GM19467 (cell line): ENCODE measurements around the gene IGFL3.
"Not testable (repeated sequence)": the region's sequence is repeated elsewhere in the genome, so short reads cannot be mapped to it uniquely, and the experiment has no call there.

Experiments used
- ATAC-seq: cut with Tn5 transposase; IDR thresholded peaks from one replicate; pipeline ENCODE4 v1.9.1; 2021; ENCODE audit warnings: mild to moderate bottlenecking, moderate library complexity; ENCODE audit not compliant: unreplicated experiment

IGFL3 gene

DNA sequence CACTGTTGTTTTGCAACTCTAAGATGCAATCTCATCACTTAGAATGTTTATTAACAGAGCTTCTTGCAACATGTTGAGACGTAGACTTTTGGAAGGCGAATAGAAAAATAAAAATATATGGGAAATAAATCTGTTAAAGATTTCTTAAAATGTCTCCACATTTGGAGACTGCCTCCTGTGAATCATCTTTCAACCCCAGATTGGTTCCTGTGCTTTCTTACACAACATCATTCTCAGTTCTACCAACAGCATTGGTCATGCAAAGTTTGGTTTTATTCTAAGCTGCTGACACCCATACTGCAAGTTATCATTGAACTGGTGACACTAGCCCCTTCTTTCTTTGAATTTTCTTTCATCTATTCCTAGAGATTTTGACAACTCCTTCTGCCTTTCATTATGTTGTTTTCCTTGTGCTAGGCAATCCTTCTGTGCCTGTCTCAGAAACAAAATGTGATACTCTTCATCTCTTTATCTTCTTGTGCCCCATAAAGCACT is 1.6 kb upstream of the IGFL3 start:
- no peak for ATAC-seq

DNA sequence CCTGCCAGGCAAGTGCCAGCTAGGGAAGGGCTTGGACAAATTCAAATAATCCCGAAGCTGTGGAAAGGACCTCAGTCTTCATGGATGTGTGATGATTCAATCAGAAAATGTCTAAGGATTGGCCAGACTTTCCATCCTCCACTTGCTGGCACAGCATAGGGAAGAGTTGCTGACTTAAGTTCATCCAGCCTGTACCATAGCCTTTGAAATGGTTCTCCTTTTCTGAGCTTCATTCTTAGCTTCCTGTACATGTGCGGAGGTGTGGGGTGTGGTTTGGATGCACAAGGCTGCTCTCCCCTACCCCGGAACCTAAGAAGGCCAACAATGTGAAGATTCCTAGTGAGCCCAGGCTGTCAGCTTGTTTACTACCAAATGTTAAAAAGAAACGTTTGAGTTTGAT is 959 bp upstream of the IGFL3 start:
- no peak for ATAC-seq

DNA sequence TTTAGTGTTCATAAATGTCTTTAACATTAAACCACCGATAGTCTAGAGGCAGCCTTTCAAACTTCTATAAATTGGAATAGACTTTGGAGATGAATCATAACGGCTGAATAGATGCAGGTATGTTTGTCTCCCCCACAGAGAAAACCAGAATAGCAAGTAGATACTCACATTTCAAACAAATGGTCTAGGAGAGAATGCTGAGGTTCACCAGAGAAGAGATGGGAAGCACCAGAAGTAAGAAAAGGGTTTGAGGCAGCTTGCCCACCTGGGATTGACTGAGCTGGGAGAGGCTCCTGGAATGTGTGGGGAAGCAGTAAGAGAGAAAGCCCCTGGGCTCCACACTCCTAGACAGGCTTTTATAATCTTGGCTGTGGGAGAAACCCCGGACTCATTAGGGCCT is 6.4 kb downstream of the IGFL3 start:
- no peak for ATAC-seq

DNA sequence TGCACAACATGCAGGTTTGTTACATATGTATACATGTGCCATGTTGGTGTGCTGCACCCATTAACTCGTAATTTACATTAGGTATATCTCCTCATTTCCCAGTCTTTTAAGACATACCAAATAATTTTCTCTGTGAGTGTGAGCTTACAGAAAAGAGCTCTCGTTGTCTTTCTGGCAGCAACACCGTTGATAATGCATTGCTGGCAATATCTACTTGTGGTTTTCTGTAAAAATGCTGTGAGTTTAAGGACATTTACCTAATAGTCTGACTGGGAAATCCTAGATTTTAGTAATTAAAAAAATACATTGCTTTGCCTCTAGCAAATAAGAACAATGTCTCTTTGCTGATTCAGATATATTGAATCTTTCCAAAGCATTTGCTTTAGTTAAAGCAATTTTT is 8.4 kb downstream of the IGFL3 start:
- no peak for ATAC-seq

DNA sequence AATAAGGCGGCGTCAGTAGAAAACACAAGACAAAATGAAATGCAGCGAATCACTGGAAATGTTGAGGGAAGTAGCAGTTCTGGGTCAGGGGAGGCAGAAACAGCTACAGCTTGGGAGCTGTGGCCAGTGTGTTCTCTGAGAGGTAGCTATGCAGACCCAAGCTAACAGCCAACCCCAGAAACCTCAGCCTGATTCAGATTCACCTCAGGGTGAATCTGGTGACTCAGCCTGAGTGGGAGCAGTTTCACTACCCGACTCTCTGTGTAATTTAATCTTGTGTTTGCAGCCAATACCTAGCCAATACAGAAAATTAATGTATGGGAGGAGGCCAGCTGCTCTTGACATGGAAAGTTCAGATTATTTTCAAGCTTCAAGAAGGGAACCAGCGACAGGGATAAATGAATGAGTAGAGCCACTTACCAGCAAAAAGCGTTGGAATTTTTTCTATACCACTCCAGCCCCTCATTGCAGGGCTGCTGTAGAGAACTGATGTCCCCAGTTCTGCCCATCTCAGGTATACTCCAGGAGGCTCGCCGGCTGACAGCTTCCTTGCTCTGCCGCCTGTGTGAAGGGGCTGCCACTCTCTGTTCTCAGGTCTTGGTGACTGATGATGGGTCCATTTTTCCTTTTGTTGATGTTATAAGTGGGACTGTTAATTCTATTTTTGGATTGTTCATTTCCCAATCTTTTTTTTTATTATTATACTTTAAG is 8.9 kb downstream of the IGFL3 start:
- ATAC-seq = no peak

DNA sequence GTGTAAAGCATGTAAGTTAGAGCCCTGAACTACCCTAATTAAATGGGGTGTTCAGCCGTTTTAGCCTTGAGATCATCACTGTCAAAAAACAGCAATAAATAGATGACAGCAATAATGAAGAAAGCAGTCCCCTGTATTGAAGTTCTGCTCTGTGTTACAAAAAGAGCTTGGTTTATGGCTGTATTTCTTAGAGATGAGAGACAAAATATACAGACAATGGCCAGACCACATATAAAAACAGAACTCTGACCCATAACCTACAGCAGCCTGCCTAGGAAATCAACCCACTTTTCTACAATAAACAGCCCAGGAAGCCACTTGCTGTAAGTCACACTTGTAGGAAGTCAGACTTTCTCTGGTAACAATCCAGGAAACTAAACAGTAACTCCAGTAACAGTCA is 10.8 kb downstream of the IGFL3 start:
- ATAC-seq = no peak

DNA sequence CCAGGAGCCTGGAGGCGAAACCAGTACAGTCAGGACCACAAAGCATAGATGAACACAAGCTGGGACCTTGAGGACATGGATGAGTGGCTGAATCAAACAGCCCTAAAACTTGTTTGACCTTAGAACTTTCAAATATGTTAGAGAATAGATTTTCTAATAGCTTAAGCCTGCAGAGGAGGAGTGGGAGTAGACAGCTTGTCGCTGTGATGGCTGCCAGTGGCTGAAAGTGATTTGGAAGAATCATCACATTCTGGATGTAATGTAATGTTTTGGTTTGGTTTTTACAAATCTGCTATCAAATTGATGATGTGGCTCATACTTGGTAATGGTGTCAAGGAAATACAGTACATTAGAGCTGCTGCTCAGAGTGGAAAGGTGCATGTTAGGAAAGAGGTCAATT is 12.0 kb downstream of the IGFL3 start:
- ATAC-seq = no peak

DNA sequence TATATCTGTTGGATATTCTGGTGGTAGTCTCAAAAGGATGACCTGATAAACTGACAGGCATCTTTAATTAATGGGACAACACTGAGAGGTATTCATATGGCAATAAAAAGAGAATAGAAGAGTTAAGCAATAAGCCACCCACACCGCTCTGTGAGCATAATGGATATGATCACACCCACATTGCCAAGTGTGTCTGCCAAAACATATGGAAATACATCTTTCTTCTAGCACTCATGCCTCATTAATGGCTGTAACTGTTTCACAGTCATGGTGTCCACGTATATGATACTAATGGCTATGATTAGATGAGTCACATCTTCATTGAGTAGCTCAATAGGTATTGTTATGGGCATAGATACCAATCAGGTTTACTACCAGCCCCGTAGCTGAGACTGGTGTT is 13.1 kb downstream of the IGFL3 start:
- no peak for ATAC-seq

DNA sequence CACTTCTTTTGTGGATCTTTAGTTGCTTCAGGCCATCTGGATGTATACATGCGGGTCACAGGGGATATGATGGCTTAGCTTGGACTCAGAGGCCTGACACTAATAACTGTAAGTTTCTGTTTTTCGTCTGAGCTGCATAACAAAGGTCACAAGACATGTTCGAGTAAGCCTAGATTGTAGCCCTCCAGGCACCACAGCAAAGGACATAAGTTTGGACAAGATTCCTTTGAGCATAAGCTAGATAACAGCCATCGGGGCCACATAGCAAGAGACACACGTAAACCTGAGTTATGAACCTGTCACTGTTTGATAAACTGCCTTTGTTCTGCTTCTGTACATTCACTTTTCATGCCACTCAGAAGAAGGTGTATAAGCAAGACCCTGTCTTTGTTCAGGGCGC is 14.6 kb downstream of the IGFL3 start:
- no peak for ATAC-seq

DNA sequence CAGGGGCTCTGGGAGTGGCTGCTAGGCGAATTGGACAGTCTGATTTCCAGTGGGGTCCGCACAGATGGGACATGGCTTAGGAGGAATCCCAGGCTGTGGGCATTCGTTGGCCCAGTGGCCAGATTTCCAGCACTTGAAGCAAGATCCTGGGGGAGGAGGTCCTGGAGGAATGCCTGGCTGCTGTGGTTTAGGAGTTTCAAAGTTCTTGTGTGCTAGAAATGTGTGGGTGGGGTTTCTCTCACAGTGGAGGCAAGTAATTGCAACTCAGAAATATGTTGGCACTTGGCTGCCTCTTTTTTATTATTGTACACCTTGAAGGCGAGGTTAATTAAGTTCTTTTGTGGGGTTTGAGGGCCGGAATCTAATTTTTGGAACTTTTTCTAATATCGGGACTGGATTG is 17.1 kb downstream of the IGFL3 start:
- no peak for ATAC-seq

DNA sequence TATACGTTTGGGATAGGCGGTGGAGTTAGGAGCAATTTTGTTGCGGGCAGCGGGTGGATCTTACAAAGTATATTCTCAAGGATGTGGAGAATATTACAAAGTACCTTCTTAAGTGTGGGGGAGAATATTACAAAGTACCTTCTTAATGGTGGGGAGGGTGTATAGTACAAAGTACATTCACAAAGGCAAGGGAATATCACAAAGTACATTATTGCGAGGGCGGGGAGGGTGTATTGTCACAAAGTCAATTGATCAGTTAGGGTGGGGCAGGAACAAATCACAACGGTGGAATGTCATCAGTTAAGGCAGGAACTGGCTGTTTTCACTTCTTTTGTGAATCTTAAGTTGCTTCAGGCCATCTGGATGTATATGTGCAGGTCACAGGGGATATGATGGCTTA is 22.2 kb downstream of the IGFL3 start:
- ATAC-seq = not testable (repeated sequence)

DNA sequence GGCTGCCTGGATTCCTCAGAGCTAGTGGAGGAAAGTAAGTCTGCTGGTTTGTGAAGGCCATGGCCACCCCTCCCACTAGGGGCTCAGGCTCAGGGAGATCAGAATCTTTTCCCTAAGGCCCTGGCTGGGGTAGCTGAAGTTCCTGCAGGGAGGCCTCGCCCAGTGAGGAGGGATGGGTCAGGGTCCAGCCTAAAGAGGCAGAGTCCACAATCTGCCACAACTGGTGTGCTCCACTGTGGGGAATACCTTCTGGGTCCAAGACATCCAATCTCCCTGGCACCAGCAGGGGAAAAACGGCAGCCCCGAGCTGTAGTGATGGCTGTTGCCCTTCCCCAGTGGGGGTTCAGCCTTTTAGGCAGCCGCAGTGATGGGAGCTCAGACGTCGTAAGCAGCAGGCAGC is 23.2 kb downstream of the IGFL3 start:
- ATAC-seq = no peak

DNA sequence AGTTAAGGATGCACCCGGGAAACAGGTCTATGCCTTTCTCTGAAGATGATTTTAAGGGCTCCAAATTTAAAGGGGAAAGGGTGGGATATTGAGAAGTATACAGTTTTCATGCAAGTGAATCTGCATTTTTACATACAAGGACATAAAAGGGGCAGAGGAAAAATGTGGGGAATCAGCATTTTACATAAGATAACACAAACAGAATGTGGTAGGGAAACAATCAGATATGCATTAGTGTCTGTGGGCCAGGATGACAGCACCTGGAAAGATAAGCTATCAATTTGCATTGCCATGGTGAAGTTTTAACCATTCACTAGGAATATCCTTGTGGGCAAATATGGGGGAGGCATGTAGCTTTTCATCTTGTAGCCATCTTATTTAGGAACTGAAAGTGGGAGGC is 24.1 kb downstream of the IGFL3 start:
- ATAC-seq = no peak

DNA sequence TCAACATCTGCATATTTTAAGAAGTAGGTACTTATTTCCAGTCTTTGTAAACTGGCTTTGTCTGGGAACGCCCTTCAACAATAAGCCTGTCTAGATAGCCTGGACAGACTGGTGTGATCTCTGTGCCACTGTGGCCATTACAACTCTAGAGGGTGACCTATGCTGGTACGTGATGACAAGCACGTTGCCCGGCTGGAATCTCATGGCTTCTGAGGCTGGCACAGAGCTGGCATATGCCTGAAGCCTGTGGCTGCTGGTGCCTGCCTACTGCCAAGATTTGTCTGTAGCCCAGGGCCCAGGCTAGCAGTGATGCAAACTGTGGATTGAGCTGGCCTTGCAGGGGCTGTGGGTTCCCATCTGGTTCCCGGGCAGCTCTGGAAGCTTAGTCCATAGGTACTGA is 34.0 kb downstream of the IGFL3 start:
- ATAC-seq = no peak

DNA sequence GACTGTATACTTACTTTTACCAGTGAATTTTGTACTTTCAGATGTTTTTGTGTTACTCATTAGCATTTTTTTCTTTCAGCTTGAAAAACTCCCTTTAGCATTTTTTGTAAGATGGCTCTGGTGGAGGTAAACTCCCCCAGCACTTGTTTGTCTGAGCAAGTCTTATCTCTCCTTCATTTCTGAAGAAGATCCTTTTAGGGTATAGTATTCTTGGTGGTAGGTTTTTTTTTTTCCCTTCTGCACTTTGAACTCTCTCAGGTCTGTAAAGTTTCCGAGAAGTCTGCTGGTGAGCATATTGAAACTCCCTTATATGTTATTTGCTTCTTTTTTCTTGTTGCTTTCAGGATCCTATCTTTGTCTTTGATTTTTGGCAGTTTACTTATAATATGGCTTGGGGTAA is 35.1 kb downstream of the IGFL3 start:
- no peak for ATAC-seq

DNA sequence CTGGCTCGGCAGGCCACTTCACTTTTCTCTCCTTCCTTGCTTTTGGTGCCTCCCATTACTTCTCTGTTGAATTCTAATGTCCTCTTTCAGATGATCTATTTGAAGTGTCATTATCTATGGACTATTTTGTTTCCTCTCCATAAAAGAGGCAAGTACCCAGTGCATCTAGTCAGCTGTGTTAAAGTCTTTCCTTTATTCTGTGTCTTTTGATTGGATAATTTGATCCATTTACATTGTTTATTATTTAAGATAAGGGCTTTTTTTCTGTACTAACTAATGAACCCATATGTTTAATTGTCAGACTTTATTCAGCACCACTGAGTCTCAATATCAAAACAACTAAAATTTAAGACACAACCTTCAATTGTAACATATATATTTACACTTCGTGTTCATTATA is 36.4 kb downstream of the IGFL3 start:
- ATAC-seq = no peak

DNA sequence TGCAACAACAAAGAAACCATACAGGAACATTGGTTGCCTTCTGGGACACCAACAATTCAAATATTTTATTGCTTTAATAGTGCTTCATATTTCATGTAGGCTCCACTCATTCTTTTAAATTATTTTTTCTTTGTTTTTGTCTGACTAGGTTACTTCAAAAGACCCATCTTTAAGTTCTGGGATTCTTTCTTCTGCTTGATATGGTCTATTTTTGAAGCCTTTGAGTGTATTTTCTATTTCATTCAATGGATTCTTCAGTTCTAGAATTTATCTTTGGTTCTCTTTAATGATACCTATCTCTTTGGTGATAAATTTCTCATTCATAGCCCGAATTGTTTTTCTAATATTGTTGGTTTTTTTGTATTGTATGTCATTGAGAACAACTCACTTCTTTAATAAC is 38.6 kb downstream of the IGFL3 start:
- ATAC-seq = no peak

DNA sequence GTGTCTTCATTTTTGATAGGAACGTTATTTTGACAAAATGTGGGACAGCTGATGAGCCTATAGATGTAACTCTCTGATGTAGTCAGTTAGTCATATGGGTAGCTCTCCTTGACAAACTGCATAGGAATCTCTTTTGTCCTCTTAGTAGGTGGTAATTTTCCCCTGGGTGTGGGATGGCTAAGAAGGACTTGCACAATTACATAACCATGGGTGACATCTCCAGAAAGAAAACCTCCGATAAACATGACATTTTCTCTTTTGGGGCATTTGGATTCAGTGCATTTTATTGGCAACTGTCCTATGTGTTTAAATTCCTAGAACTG is 41.8 kb downstream of the IGFL3 start:
- ATAC-seq = no peak

DNA sequence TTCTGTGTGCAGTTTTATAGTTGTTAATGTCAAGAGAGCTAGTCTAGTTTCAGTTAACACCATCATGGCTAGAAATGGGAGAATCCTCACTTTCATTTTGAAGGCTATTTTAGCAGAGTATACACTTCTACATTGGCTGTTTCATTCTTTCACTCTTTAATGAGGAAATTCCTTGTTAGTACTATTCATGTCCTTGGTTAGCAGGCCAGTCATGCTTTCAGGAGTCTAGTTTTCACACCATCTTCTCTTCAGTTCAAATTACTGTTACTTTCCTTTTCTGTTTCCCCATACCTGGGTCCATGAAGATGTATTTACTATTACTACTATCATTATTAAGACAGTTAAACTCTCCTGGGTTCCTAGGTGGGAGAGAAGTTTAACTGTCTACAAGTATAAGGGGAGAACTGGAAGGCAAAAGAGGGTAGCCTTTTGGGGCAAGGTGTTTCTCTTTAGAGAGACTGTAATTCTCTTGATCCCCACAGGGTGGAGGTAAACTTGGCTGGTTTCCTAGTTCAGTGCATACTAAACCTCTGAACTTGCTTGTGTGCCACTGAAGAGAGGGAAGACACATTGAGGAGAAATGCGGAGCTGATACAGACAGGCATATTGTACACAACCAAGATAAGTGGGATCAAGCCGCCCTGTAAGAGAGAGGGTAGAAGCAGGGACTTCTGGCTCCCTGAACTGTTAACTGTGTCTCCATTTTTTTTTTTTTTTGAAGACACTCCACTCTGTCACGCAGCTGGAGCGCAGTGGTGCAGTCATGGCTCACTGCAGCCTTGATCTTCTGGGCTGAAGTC is 42.4 kb downstream of the IGFL3 start:
- no peak for ATAC-seq

DNA sequence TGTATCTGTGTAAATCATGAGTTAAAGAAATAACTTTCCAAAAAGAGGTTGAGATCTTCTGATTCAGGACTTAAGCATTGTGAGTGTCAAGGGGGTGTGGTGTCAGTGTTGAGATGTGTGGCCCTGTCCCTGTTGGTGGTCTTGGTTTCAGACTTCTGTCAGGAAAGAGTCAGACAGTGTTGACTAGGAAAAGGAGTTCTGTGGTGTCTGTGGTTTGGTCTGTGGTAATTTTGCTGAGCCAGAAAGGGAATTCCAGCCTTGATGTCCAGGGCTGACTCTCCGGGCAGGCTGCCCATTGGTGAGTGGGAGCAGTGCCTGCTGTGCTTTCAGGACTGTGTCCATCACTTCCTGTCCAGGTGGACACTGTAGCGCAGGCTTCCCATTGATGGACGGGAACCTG is 43.9 kb downstream of the IGFL3 start:
- ATAC-seq = no peak

DNA sequence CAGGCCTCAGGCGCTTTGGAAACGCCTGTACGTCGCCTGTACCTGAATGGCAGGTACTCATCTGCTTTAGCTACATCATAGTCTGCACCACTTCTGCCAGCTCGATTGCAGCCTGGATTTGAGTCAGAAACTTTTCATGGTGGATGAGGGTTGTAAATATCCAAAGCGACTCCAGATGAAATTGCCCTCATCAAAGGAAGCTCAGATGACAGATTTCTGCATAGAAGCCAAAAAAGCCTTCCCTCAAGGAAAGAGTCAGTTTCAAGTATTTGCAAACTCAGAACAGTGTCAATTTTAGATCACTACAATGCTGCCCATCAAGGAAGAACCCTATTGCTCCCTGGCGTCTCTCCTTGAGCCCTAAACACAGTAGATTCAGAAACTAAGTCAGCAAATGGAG is 44.9 kb downstream of the IGFL3 start:
- no peak for ATAC-seq

DNA sequence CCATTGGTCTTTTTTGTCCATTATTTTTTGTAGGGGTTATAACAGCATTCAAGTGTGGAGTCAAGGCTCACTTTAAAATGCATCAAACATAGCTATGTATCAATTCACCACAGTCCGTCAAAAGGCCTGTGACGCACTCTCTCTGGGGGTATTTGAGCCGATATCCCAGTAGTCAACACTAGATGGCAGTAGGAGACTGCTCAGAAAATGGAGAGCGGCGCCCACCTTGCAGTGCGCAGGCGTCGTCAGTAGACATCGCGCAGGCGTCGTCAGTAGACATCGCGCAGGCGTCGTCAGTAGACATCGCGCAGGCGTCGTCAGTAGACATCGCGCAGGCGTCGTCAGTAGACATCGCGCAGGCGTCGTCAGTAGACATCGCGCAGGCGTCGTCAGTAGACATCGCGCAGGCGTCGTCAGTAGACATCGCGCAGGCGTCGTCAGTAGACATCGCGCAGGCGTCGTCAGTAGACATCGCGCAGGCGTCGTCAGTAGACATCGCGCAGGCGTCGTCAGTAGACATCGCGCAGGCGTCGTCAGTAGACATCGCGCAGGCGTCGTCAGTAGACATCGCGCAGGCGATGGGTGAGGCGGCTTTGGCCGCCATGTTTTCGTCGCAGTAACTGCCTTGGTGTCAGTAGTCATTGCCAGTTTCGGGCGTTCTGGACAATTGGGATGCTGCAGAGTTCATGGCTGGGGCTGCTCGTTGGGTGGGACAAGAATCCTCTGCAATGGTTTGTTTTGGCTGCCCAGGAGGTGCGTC is 45.7 kb downstream of the IGFL3 start:
- ATAC-seq = not testable (repeated sequence)
